GM12878 (cell line): ENCODE results near the gene YIF1A.

ENCODE experiments used
- GATAD2B ChIP-seq: fragments of 450-650 bp; conservative IDR thresholded peaks from 2 replicates; pipeline ENCODE4 v1.6.1; 2017; ENCODE audit warnings: low read depth, mild to moderate bottlenecking, moderate library complexity
- NFIC ChIP-seq: IDR thresholded peaks from 2 replicates; pipeline ENCODE4 v1.6.1; 2012; ENCODE audit warnings: low read depth, mild to moderate bottlenecking, inconsistent platforms, low read length, moderate library complexity
- NRF1 ChIP-seq: conservative IDR thresholded peaks from 2 replicates; pipeline ENCODE4 v1.6.1; 2011; ENCODE audit warnings: mild to moderate bottlenecking, low read depth, low read length, improper control_type of control experiment
- POLR2A ChIP-seq: IDR thresholded peaks from 2 replicates; pipeline ENCODE4 v1.6.1; 2011; ENCODE audit warnings: low read depth, mild to moderate bottlenecking, low read length
- RAD21 ChIP-seq: IDR thresholded peaks from 2 replicates; pipeline ENCODE4 v1.6.1; 2011; ENCODE audit warnings: mild to moderate bottlenecking, low read depth, low read length, moderate library complexity; ENCODE audit not compliant: insufficient read depth
- SIN3A ChIP-seq: IDR thresholded peaks from 2 replicates; pipeline ENCODE4 v1.6.1; 2012; ENCODE audit warnings: low read depth, low read length, improper control_type of control experiment
- TAF1 ChIP-seq: IDR thresholded peaks from 2 replicates; pipeline ENCODE4 v1.6.1; 2011; ENCODE audit warnings: mild to moderate bottlenecking, low read depth, low read length, borderline replicate concordance
- TARDBP ChIP-seq: IDR thresholded peaks from 2 replicates; pipeline ENCODE4 v1.6.1; 2016; ENCODE audit warnings: borderline replicate concordance
- TCF7 ChIP-seq: IDR thresholded peaks from 2 replicates; pipeline ENCODE4 v1.6.1; 2014; ENCODE audit warnings: antibody characterized with exemption, borderline replicate concordance
- ZNF274 ChIP-seq: IDR thresholded peaks from one replicate; pipeline ENCODE4 v1.8.0; 2011; ENCODE audit not compliant: insufficient read length, insufficient read depth
- ZNF384 ChIP-seq: IDR thresholded peaks from 2 replicates; pipeline ENCODE4 v1.6.1; 2012; ENCODE audit warnings: low read depth, mild to moderate bottlenecking, low read length, improper control_type of control experiment, borderline replicate concordance
- TF ChIP-seq, protein P1 (sequence below), 3 experiments: IDR thresholded peaks in 2 of 3; conservative IDR thresholded peaks in 1 of 3; 2 replicates each; pipeline ENCODE4 v1.5.1; 2011; ENCODE audit warnings: low read depth in 3 of 3, low read length in 3 of 3, mild to moderate bottlenecking in 3 of 3, control low read depth in 2 of 3, moderate library complexity in 2 of 3, inconsistent platforms in 1 of 3, mixed read lengths in 1 of 3; ENCODE audit not compliant: control insufficient read depth in 2 of 3, insufficient read depth in 1 of 3; ENCODE audit errors: extremely low read depth in 1 of 3

DNA sequence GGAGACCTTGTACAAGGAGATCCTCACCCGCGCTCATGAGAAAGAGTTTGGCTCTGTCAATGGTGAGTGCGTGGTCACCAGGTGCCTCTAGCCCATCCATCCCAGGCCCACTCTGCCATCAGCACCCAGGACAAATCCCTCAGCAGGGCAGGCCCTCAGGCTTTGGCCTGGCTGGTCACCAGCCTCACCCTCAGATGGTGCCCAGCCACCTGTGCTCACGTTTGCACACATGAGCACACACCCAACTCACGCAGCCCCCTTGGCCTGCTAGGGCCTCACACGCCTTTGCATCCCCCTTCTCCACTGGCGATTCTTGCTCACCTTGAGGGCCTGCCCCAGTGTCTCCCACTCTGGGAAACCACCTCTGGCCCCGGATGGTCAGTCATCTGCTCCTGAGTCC is 24.6 kb downstream of the YIF1A start:
- TF ChIP-seq RAD21: no peak
- TF ChIP-seq ZNF274: no peak
- TF ChIP-seq, protein P1, sequence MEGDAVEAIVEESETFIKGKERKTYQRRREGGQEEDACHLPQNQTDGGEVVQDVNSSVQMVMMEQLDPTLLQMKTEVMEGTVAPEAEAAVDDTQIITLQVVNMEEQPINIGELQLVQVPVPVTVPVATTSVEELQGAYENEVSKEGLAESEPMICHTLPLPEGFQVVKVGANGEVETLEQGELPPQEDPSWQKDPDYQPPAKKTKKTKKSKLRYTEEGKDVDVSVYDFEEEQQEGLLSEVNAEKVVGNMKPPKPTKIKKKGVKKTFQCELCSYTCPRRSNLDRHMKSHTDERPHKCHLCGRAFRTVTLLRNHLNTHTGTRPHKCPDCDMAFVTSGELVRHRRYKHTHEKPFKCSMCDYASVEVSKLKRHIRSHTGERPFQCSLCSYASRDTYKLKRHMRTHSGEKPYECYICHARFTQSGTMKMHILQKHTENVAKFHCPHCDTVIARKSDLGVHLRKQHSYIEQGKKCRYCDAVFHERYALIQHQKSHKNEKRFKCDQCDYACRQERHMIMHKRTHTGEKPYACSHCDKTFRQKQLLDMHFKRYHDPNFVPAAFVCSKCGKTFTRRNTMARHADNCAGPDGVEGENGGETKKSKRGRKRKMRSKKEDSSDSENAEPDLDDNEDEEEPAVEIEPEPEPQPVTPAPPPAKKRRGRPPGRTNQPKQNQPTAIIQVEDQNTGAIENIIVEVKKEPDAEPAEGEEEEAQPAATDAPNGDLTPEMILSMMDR (IDR thresholded peaks at IDR 0.05 in 2 of 3, conservative IDR thresholded peaks at IDR 0.05 in 1 of 3; ENCODE audit: control insufficient read depth in 2 of 3, extremely low read depth in 1 of 3, insufficient read depth in 1 of 3, low read depth in 3 of 3, low read length in 3 of 3): no peak
- TF ChIP-seq TAF1: no peak
- no peak for TF ChIP-seq POLR2A
- TF ChIP-seq TCF7: no peak
- no peak for TF ChIP-seq TARDBP
- no peak for TF ChIP-seq NRF1
- TF ChIP-seq NFIC: no peak
- TF ChIP-seq SIN3A: no peak
- no peak for TF ChIP-seq ZNF384
- TF ChIP-seq GATAD2B: no peak
